ENCODE measurements around the gene SLC38A10.

Gene SLC38A10

DNA sequence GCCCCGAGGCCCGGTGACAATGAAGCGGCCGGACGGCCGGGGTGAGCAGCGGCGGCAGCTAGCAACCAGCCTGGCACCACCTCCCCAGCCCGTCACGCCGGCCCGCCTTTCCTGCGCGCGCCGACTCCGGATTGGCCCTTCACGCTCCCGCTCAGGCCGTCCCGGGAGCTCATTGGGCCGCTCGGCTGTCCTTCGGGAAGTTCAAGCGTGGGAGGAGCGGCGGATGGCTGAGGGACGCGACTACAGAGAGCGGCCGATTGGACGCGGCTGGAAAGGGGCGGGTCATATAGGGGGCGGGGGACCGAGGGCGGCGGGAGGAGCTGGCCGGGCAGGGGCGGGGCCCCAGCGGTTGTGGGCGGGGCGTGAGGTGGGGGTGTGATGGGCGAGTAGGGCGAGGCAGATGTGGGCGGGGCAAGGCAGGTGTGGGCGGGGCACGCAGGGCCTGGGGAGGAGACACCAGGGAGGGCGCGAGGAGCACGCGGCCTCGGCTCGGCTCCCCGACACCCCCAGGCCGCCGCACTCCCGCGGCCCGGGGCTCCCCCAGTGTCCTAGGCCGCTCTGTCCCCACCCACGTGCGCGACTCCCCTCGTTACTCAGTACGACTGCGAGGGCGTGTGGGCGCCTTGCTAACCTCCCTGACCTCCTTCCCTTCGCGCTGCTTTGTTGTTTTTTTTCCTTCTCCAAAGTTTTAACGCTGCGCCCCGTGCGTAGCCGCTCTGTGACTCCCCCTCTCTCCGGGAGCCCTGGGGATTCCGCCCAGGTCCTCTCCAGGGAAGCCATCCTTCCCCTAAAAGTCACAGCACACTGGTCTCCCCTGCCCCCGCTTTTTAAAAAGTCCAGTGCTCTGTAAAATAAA is 72.0 kb downstream of the SLC38A10 start, which contains the start of gene CEP131:
TSS of gene CEP131 (minus strand) at position 60 of the 856 bp plus-strand sequence. CDS start 2,909 bp downstream, outside the sequence.
- peak; percentile 95 to 99 for DNase-seq

DNA sequence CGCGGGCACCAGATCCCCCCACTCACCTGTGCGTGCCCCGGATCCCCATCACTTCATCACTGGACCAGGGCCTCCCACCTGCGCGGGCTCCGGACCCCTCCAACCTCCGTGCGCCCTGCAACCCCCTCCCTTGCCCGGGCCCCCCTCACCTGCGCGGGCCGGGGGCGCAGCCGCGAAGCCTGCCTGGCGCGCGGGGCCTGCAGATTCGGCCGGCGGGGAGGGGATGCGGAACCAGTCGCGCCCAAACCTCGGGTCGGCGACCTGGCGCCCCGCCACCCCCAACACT is 72.5 kb downstream of the SLC38A10 start:
- no peak for DNase-seq

DNA sequence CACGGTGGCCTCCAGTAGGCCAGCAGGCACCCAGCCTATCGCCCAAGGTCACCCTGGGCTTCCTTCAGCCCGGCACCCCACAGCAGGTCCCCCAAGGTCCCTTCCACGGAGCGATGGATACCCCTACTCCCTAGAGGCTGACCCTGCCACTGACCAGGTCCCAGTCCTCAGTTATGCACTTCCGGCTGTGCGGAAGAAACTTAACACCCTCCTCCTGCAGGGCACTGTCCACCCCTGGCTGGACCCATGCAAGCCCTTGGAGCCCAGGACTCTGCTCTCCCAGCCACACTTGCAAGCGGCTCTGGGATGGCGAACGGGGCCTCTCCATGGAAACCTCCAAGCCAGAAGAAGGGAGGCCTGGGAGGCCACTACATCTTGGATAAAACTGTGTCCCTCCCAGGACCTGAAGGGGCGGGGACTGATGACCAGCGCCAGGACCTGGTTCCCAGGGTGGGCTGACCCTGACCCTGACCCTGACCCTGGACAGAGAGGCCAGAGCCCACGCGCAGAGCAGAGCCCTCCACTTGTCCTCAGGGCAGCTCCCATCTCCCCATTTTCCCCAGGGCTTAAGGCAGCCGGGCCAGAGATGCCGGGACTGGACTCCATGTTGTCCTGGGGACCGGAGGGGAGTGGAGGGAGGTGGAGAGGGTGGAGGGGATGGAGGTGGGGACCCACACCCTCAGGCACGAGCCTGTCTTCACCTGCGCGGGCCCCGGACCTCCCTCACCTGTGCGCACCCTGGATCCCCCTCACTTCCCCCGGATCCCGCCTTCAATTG is 73.1 kb downstream of the SLC38A10 start:
- DNase-seq = no peak

DNA sequence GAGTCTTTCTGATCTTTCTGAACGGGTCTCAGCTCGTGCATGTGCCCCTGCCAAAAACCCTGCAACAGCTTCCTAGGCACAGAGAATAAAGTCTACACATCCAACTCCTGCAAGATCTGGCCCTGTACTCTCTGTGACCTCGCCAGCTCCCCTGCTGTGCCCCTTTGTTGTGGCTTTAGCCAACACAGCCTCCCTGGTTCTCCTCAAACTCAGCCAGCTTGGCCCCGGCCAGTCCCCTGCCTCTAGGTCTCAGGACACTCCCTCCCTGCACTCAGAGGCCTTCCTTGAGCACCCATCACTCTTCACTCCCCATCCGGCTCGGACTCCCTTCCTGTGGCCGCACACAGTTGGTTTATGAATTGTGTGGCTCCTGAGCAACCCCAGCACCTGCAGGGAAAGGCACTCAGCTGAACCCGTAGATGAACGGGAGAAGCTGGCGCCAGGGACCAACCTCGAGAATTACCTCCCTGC is 73.7 kb downstream of the SLC38A10 start:
- DNase-seq = no peak

DNA sequence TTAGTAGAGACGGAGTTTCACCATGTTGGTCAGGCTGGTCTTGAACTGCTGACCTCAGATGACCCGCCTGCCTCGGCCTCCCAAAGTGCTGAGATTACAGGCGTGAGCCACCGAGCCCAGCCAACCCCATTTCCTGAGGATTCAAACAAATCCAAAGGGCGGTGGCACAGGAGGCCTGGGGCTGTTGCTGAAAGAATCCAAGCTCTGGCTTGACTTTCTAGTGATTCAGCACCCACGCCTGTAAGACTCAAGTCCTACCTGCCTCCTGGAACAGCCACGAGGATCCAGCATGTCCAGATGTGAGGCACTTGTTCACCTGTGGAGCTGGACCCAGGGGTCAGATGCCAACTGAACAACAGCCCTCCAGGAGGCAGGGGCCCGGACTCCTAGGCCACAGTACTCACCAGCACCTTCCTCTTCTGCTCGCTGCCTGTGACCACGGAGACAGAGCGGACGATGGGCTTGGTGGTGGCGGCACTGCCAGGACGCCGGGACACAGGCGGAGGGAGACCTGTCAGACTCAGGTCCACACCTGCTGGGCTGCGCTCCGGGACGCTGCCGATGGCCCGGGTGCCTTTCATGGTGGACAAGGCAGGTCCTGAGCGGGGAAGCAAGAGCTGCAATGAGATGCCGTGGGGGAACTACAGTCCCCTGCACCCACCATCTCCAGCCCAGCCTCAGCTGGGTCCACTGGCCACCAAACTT is 75.5 kb downstream of the SLC38A10 start:
- DNase-seq = no peak

DNA sequence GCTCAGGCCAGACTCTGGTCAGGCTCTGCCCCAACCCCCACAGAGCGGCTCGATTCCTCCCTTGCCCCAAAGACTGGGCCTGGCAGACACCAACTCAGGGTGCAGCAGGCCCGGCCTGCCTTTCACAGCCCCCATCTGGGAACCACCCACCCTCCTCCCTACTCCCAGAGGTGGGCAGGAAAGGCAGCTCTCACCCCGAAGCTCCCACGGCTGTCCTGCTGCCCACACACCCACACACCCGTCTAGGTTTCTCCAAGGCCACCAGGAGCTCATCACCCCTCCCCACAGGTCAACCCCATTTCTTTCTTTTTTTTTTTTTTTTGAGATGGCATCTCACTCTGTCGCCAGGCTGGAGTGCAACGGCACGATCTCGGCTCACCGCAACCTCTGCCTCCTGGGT is 76.1 kb downstream of the SLC38A10 start:
- DNase-seq = no peak

DNA sequence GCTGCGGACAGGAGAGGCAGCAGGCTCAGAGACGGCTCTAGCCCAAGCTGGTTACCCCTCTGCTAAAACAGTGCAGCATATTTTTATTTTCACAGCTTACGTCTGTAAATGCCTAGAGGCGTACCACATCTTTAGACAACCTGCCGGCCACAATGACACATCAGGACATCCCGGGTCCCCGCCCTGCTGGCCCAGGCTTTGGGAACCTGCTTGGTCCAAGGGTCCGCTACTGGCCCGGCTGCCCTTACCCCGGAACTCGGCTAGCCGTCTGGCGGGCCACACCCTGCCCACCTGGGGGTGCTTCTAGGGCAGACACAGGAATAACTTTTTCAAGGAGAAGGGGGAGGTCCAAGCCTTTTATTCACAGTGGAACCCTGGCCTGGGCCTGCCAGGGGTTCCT is 76.6 kb downstream of the SLC38A10 start:
- DNase-seq = no peak

DNA sequence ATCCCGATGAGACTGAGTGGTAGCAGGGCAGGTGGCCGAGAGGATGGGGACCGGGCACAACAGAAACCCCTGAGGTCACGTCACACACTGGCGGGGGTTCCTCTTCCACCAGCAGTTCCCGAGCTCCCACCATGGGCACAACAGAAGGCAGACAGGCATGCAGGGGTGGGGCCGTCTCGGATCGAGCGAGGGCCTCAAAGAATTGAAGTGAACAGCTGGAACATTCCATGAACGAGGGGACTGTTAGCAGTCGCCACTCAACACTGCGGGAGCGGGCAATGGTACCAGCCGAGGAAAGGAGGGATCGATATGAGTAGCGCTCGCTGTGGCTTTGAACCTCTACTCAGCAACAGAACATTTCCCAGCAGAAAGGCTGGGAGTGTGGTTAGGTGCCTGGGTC is 77.6 kb downstream of the SLC38A10 start:
- no peak for DNase-seq

DNA sequence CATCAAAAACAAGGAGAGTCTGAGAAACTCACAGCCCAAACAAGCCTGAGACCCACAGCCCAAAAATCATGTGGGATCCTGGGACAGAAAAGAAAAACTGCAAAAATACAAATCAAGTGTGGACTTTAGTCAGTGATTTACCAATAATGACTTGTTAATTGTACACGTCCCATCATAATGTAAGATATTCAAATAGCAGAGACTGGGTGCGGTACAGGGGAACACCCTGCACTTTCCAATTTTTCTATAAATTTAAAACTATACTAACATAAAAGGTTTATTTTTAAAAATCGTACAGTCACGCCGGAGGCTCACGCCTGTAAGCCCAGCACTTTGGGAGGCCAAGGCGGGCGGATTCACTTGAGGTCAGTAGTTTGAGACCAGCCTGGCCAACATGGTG is 81.1 kb downstream of the SLC38A10 start:
- no peak for DNase-seq

DNA sequence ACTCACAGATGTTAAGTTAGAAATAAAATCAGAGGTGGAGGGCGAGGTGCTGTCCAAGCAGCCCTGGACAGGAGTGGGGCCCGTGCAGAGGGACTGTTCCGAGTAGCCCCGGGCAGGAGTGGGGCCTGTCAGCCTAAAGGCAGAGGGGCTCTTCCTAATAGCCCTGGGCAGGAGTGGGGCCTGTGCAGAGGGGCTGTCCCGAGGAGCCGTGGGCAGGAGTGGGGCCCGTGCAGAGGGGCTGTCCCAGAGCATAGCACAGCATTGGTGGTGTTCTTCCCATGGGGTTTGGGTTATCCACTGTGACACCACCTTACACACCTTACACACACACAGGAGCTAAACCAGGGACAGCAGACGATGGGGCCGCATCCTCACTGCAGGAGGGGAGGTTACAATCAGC is 82.7 kb downstream of the SLC38A10 start:
- no peak for DNase-seq

DNA sequence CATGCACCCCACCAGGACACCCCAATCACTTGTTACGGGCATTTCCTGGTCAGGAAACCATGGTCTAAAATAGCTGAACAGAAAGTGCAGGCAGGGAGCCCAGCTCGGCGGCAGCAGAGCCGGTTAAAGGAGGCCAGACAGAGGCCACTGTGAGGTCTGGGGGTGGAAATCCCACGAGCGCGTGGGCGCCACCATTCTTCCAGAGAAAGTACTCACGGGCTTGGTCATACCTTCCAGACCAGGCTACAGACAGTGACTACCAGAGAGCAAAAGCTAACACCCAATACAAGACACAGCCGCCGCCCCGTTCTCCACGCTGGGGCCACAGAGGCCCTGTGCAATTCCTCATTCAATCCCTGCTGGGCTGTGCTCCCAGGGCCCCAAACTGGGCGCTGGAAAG is 84.2 kb downstream of the SLC38A10 start:
- DNase-seq = no peak

DNA sequence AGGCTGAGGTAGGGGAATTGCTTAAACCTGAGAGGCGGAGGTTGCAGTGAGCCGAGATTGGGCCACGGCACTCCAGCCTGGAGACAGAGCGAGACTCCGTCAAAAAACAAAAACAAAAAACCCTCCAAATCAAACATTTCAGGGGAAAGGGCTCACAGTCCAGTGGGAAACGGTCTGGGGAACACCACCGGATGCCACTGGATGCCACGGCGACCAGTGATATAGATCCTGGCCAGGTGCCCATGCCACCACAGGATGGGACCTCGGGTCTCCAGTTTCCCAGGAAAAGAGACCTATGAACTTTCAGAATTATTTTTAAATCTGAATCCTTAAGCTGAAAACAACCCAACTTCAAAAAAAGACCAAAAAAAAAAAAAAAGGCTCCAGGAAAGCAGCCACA is 84.6 kb downstream of the SLC38A10 start:
- no peak for DNase-seq

DNA sequence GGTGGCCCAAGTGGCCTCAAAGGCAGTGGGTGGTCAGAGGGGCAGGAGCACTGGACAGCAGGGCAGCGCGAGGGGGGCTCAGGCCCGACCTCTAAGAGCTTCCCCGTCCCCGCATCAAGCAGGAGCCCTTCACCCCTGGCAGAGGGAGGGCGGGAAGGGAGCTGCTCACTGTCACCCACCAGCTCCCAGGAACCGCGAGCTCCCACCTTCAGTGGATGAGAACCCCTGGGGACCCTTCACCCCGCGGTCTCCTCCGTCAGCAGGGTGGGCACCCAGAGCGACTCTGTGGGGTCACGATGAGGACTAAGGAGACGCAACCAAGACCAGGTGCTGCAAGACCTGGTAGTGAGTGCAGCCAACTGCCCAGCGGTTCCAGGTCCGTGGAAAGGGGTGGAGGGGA is 86.0 kb downstream of the SLC38A10 start:
- DNase-seq = no peak

DNA sequence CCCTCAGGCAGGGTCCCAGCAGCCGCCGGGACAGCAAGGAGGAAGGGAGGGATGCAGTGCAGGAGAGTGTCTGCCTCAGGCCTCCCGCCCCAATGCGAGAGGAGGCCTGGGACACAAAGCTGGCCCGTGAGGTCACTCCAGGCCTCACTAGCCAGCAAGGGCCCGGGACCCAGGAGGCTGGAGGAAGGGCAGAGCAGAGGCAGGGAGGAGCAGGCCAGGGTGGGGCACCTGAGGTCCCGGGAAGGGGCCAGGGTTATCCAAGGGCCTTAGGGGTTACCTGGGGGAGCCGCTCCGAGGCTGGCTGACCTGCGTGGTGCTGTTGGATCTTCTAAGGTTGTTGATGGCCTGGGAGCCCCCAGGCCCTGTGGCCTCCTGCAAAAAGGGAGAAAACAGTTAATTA is 86.5 kb downstream of the SLC38A10 start:
- no peak for DNase-seq

DNA sequence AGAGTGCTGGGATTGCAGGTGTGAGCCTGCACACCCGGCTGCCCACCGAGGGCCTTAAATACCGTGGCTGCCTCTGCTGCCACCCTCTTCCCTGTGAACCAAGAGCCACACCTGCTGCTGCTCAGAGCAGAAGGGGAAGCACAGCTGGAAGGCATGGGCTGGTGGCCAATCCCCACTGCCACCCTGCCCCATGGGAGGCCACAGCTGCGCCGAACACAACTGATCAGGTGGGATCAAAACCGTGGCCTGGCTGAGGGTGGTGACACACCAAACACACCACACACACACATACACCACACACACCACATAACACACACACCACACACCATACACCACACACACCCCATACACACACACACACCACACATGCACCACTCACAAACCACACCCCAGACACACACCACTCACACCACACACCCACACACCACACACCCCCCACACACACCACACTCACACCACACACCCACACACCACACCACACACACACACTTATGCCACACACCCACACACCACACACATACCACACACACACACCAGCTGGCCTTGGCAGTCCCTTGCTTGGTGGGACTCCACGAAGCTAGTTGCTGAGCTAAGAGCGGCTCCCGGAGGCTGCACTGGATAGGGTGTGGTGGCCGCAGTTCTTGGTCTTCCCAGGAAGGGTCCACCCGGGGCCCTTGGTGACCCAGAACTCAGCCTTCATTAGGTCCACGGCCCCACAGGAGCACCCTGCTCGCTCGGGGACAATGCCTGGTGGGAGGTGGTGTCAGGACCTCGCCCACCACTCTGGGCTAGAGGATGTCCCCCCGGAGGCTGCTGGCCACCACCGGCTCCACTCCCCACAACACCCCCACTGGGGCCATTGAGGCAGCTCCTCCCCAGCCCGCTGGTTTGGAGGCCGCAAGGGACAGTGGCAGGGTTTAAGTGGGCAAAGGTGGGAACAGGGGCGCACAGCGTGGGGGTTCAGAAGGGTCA is 87.2 kb downstream of the SLC38A10 start:
- DNase-seq = no peak

DNA sequence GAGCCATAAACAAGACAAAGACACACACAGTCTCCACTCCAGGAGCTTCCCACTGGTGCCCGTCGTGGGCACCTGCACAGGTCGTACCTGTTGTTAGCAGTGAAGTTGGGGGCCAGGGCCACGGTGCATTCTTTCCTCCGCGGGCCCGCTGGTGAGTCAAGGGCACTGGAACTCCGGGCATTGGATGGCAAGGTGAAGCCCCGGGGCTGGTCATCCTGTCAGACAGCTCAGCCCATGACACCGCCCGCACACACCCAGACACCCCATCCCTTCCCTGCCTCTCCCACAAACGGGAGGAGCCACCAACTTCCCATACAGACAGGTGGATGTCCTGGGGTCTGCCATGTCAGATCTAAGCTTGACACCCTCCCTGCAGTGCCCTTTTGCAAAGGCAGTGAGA is 88.5 kb downstream of the SLC38A10 start:
- DNase-seq = no peak

DNA sequence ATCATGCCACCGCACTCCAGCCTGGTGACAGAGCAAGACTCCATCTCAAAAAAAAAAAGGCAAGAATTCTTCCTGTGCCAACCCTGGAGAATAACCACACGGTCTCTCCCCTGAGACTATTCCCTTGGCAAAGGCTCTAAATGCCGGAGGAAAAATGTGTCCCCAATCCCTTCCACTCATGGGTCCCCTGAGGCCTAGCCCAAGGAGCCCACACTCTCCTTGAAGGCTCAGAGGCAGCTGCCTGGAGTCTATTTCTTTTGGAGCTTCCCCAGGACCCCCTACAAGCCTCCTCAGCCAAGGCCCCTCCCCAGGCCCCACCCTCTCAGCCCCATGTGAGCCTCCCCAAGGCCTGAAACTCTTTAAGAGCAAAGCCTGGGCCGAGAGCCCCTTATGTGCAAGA is 88.9 kb downstream of the SLC38A10 start:
- no peak for DNase-seq

DNA sequence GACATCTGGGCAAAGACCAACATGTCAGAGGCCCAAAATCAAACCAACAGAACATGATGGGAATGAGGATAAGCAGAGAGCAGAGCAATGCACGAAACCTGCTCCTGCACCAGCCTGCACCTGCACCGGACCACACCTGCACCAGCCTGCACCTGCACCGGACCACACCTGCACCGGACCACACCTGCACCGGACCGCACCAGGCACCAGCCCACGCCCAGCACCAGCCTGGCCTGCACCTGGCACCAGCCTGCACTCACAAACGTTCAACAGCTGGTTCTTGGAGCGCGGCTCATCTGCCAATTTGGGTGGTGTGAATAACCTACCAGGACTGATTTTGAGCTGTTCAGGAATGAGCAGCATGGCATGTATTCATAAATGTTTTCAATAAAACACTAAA is 90.5 kb downstream of the SLC38A10 start:
- DNase-seq = no peak

DNA sequence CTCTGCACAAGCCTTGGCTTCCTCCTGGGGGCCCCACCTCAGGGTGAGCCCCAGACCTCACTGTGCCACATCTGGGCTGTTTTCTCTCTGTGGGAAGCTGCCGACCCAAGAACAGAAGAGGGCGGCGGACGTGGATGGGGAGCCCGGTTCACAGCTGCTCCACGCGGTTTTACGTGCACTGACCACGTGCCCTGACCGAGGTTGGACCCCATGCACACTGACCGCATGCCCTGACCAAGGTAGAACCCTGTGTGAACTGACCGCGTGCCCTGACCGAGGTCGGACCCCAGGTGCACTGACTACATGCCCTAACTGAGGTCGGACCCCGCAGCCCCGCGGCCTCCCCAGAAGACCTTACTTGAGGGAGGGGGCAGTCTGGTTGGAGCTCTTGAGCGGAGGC is 92.0 kb downstream of the SLC38A10 start:
- no peak for DNase-seq

DNA sequence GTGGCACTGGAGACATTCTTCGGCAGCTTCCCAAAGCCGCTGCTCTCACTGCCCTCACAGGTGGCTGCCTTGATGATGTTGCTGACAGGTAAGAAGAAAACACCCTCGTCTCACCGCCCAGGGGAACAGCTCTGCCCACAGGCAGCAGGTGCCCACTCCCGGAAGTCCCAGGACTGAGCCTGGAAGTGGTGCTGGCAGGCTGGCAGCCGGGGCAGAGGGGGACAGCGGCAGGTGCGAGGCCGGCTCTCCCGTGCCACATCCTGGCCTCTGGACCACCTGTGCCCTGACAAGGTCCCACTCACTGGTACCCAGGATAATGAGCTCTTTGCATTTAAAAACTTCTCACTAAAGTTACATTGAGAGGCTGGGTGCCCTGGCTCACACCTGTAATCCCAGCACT is 92.8 kb downstream of the SLC38A10 start:
- DNase-seq = no peak

DNA sequence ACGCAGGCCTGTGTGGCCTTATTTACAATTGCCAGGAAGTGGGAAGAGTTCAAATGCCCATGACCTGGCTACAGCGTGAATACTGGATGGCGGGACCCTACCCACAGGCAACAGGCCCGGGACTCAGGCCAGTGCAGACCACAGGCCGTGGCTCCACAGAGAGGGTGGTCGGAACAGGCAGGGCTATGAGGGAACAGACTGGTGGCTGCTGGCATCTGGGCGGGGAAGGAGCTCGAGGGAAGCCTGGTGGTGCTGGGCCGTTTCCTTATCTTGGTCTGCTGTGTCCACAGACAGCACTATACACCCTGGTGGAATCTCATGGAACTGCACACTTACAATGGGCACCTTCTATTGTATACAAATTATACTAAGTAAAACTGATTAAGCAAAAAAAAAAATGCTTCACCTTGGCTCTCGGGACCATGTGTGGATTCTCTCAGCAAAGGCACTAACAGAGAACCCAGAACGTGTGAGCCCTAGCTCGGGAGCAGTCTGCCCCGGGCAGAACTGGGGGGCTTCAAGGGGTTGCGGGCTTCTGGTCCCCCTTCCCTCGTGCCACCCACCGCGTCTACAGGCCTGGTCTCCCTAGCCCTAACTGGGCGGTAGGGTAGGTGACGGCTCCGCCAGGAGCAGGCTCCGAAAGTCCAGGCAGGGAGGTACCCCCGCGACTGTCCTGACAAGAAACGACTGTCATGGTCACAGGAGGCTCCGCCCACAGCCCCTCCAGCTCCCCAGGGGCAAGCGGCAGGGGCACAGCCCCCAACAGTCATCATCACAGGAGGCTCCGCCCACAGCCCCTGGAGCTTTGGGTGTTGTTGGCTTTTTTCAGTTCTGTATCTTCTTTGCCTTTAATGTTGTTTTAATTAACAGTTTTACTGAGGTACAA is 94.2 kb downstream of the SLC38A10 start:
- DNase-seq = peak; percentile 33 to 63
